ENCODE measurements around the gene ZBTB3. TPM values are rescaled to one million over a fixed set of nuclear protein-coding genes. Genes with fewer than 3 reads are reported as not detected.
A peak's percentile ranks its signal among the peaks of the same experiment; 100 is the strongest.

Gene ZBTB3
- total and polyA plus RNA-seq, 2 of the 8 experiments (the other 6 are each of a cell fraction or from before 2014, with no cell fraction given): 30.2 to 76.9 TPM

DNA sequence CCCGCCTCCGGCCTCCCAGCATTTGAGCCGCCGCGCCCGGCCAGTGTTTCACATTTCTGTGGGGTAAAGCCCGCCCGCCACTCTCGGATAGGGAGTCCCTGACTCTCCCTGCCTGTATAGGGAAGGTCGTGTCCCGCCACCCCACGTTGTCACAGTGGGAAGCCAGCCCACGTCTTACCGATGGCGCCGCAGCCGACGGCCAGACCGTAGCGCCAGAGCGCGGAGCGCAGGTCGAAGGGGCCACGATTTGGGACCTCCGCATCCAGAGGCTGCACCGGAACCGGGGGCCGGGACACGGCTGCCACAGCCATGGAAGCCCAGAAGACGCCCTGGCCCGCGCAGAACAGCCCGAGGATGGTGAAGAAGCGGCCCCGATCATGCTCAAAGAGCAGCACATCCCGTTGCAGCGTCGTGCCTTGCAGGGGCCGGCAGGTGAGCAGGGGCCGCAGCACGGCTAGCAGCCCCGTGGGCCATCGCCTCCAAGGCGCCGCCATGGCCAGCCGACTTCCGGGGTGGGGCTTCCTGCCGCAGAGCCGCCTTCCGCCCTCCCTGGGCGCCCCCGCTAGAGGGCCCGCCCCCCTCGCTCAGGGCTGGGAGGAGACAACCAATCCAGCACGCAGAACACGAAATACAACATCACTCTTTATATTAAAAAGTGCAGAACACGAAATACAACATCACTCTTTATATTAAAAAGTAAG lies 37.7 kb upstream of the ZBTB3 start, which contains the start of gene TMEM223 (continued):
- TF ChIP-seq CHD7 (IDR thresholded peaks at IDR 0.05; ENCODE audit: insufficient replicate concordance, low read length): no peak
- no peak for TF ChIP-seq SP1 (IDR thresholded peaks at IDR 0.05; ENCODE audit: low read depth, low read length)
- no peak for TF ChIP-seq CHD1 (IDR thresholded peaks at IDR 0.05; ENCODE audit: low read depth, low read length)
- TF ChIP-seq RFX5 (IDR thresholded peaks at IDR 0.05; ENCODE audit: borderline replicate concordance, low read depth, low read length): no peak
- TF ChIP-seq HDAC2 (IDR thresholded peaks at IDR 0.05; ENCODE audit: borderline replicate concordance in 1 of 2, low read depth in 2 of 2, low read length in 2 of 2): 0 out of 4 replicates have a peak, but pooled peaks of 1 of the 2 experiments have one; percentile 55
- no peak for TF ChIP-seq CTBP2 (IDR thresholded peaks at IDR 0.05; ENCODE audit: borderline replicate concordance, insufficient read depth, insufficient read length, low read length)
- TF ChIP-seq SIN3A (conservative IDR thresholded peaks at IDR 0.05 in 1 of 2, IDR thresholded peaks at IDR 0.05 in 1 of 2; ENCODE audit: low read depth in 1 of 2, low read length in 2 of 2): peak in 1 of 2 experiments; percentile 54; a peak in 2 of 4 replicates
- peak; percentile 47; the same call in 1 of the 2 replicates for TF ChIP-seq RBBP5 (IDR thresholded peaks at IDR 0.05; ENCODE audit: borderline replicate concordance, low read depth, low read length)
- TF ChIP-seq BCL11A (IDR thresholded peaks at IDR 0.05; ENCODE audit: low read depth in 2 of 2, low read length in 2 of 2): no peak
